ENCODE data around the gene SERTAD4.

GRCh38 chr1:210239349-210240111 lies 6.9 kb downstream of the SERTAD4 start:
- TF ChIP-seq POLR2AphosphoS5 (IDR thresholded peaks at IDR 0.05) (no peak), CTCF (IDR thresholded peaks at IDR 0.05) (peak in 5 of 6 experiments; percentile 21 to 60 (median 25)), EP300 (IDR thresholded peaks at IDR 0.05) (no peak)
